IMR-90 (cell line): ENCODE data around the gene ANKFN1.

Experiments
- CEBPB ChIP-seq: IDR thresholded peaks from 2 replicates; pipeline ENCODE4 v1.6.1; 2012; ENCODE audit warnings: low read depth, low read length, improper control_type of control experiment
- POLR2A ChIP-seq: IDR thresholded peaks from 2 replicates; pipeline ENCODE4 v1.6.1; 2012; ENCODE audit warnings: mild to moderate bottlenecking, low read depth, low read length
- TF ChIP-seq, protein P1 (sequence below): conservative IDR thresholded peaks from 2 replicates; pipeline ENCODE4 v1.5.1; 2012; ENCODE audit warnings: mild to moderate bottlenecking, low read depth, low read length, improper control_type of control experiment
- TF ChIP-seq, protein P2 (sequence below): fragments of 150-350 bp; IDR thresholded peaks from 2 replicates; pipeline ENCODE4 v1.6.1; 2016; ENCODE audit warnings: low read depth, mild to moderate bottlenecking, low read length, moderate library complexity, borderline replicate concordance

DNA sequence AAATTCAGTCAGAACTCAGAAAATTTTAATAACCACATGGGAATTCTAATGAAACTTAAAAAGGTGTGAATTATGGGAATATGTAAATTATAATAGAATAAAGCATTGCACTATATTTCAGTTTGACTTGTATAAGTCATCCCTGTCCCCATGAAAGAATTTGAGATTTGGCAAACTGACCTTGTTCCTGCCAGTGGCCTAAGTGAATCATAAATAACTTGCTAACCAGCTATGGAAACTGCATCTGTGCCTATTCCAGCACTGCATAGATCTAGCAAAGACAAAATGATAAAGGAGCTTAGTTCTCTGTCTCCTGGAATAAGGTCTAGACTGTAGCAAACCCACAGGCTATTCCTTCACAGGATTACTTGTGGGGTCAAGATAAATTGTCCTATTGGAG lies 333.5 kb downstream of the ANKFN1 start:
- TF ChIP-seq, protein P1, sequence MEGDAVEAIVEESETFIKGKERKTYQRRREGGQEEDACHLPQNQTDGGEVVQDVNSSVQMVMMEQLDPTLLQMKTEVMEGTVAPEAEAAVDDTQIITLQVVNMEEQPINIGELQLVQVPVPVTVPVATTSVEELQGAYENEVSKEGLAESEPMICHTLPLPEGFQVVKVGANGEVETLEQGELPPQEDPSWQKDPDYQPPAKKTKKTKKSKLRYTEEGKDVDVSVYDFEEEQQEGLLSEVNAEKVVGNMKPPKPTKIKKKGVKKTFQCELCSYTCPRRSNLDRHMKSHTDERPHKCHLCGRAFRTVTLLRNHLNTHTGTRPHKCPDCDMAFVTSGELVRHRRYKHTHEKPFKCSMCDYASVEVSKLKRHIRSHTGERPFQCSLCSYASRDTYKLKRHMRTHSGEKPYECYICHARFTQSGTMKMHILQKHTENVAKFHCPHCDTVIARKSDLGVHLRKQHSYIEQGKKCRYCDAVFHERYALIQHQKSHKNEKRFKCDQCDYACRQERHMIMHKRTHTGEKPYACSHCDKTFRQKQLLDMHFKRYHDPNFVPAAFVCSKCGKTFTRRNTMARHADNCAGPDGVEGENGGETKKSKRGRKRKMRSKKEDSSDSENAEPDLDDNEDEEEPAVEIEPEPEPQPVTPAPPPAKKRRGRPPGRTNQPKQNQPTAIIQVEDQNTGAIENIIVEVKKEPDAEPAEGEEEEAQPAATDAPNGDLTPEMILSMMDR: no peak
- TF ChIP-seq, protein P2, sequence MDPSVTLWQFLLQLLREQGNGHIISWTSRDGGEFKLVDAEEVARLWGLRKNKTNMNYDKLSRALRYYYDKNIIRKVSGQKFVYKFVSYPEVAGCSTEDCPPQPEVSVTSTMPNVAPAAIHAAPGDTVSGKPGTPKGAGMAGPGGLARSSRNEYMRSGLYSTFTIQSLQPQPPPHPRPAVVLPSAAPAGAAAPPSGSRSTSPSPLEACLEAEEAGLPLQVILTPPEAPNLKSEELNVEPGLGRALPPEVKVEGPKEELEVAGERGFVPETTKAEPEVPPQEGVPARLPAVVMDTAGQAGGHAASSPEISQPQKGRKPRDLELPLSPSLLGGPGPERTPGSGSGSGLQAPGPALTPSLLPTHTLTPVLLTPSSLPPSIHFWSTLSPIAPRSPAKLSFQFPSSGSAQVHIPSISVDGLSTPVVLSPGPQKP: no peak
- TF ChIP-seq POLR2A (no peak), CEBPB (no peak)
